Stimulated activated CD4-positive, alpha-beta T cell treated with anti-CD3 and anti-CD28 coated beads, Interleukin-12 subunit alpha, Interleukin-12 subunit beta, amount 100 ng/mL, for 48 hours (primary cell): ENCODE results near the gene HTRA3.

Experiments used
- DNase-seq, 3 donors: peaks; one replicate each; pipeline ENCODE4 v3.0.0-alpha.2; 2020; ENCODE audit warnings: low read depth in 2 of 3, low spot score in 1 of 3

Gene HTRA3

DNA sequence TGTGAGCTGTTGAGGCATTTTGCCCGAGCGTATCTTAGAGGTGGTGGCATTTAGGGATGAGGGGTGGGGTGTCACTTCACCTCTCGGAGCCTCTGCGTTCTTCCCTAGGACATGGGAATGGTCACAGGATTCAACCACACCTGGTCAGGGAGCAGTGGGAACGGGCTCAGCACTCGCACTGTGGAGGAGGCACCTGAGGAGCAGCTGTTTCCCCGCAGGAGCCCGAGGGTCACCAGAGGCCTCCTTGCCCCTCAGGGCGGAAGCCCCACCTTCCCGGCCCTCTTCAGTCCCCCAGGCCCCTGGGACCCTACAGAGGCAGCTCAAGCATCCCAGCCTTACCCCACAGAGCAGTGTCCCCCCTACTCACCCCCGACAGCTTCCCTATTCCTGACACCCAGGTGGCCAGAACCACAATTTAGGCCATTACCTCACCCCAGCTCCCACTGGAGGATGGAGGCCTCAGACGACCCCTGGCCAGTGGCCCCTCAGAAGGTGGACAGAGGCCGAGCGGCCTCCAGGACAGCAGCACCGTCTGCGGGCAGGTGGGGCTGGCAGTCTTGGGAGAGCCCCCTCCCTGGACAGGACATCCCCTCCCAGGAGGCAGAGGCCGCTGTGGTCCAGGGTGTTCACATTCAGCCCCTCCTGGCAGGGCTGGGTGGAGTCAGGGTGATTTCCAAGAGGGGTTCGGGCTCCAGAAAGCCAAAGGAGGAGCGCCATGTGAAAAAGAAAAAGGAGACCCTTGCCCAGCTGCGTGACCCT is 4.2 kb upstream of the HTRA3 start:
- no peak for DNase-seq

DNA sequence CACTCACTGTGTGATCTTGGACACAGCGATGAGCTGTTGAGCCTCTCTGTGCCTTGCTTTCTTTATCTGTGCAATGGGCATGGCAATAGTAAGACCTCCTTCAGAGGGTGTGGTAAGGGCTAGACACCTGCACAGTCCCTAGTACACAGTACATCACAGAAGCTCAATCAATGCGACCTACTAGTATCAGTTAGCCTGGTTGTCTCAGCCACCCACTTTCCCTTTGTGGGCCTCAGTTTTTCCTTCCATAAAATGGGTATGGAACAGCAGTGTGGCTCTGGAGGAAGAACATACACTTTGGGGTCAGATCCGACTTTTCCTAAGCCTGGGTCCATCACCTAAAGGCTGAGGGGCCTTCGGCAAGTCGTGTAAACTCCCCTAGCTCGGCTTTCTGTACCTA is 3.5 kb upstream of the HTRA3 start:
- DNase-seq: no peak

DNA sequence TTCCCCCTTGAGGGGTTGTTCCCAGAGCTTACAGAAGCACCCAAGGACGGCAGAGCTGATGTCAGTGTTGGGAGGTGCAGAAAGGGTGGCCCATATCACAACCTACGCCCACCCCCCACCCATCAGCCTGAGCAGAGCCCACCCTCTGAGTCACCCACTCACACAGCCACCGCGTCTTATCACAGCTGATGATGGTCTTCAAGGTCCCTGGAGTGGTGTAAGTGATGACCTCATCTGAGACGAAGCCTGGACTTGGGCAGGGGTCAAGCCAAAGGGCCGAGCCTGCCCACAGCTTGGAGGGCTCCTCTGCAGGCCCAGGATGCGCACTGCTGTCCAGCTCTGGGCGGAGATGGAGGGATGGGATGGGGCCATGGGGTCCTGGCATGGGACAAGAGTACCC is 3.0 kb upstream of the HTRA3 start:
- DNase-seq: no peak

DNA sequence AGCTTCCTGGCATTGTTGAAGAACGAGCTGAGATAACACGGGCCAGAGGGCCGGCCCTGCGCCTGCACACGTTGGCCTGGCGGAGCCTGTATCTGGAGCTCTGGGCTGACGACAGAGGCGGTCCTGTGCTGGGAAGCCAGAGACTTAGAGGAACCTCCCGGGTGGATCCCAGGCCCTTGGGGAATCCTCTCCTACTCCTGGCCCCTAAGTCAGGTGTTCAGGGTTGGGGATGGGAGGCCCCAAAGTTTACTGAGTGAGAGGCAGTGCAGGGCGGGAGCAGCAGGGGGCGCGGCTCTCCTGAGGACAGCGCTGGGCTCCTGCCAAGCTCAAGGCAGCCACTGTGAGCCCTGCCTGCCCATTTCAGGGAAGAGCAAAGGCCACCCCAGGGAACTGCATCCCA is 2.5 kb upstream of the HTRA3 start:
- peak; percentile 4 to 26 (median 12) for DNase-seq

DNA sequence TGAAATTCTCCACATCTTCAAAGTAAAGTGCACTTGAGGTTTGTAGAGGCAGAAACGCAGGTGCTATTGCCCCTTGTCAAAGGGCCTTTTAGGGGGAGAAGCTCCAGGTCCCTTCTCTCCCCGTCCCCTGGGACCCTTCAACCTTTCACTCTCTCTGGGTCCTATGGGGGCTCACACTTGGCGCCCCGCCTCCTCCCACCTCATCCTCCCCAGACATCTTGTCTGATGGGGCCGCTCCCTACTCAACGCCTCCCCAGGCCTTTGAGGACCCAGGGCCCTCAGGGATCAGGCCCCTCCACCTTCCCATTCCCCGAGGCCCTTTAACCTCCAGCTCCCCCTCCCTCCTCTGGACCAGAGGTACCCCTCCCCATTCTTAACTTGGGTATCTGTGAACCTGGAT is 1.3 kb upstream of the HTRA3 start:
- DNase-seq: no peak

DNA sequence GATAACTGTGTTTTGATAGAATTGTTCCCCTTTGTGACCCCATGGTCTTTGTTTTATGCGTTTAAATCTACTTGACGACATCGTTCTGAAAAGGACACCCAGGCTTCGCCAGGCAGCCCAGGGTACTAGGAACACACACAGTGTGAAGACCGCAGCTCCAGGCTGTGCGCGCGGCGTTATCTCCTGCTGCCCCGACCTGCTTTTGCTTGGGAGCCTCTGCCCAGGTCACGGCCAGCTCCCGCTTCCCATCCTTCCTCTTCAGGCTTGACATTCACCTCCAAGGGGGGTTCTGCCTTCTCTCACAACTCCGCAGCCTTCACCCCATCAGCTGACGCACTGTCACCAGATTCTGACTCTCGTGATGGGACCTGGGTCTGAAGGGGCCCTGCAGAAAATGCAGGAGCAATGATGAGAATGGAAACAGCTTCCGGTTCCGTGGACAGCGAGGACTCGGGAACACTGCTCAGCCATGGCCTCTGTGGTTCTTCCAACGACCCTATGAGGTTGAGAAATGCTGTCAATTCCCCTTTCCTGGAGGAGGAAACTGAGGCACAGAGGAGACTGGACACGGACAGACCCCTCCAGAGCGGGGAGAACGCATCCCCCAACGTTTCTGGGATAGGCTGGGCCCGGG is 536 bp upstream of the HTRA3 start:
- DNase-seq: no peak

DNA sequence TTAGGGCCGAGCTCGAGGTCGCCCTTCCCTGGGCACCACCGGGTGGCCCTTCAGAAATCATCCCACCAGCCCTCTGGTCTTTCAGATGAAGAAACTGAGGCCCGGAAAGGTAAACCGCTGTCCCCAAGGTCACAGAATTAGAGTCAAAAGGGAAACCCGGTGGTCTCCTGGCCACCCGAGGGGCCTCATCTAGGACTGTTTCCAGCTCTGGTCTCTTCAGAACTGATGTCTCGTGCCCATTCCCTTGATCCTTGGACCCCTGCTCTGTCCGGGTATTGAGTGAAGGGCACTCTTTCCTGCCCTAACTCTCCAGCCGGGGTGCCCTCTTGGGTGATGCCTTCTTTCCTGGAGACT is 841 bp downstream of the HTRA3 start:
- no peak for DNase-seq

DNA sequence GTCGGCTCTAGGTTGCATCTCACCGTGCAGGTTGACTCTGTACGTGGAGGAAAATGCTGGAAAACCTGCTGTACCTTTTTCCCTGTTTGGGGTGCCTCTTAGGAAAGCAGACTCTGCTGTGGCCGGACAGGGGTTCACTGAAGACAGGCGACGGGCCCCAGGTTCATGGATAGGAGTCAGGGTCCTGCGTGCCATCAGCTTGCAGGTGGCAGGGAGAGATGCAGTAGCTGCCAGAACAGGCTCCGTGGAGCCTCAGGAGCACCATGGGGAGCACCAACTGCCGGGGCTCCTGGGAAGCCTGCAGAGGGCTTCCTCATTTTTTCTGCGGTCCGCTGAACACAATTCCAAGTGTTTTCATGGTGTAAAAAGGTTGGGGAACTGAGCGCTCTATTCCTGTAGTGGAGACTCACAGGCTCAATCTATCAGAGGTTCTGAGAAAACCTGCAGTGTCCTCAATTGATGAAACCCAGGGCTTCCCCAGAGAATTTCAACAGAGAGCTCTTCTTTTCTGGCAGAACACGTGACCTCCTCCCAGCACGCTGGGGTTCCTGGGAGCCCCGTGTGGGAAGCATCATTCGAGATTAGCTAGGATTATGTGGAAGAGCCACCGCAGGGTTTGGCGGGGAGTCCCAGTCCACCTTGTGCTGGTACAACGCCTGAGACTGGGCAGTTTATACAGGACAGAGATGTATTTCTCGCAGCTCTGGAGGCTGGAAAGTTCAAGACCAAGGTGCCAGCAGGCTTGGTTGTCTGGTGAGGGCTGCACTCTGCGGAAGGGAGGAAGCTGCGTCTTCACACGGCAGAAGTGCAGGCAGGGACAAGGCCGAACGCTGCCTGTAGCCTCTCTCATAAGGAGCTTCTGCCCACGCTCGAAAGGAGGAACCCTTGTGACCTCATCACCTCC is 1.6 kb downstream of the HTRA3 start:
- no peak for DNase-seq

DNA sequence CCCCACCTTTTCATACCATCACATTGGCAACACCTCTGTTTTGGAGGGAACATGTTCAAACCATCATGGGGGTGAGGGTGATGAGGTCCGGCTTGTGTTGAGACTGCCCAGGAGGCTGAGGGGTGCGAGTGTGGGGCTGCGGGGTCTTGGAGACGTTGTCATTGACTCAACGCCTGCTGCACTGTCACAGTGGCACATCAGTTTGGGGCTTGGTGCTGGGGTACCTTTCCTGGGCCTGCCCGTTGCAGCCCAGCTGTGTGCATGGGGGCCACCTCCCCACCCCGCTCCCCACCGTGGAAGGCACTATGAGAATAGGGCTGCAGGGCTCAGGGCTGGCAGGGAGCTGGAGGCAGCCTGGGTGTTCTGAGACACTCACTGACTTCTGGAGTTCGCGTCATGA is 2.3 kb downstream of the HTRA3 start:
- no peak for DNase-seq

DNA sequence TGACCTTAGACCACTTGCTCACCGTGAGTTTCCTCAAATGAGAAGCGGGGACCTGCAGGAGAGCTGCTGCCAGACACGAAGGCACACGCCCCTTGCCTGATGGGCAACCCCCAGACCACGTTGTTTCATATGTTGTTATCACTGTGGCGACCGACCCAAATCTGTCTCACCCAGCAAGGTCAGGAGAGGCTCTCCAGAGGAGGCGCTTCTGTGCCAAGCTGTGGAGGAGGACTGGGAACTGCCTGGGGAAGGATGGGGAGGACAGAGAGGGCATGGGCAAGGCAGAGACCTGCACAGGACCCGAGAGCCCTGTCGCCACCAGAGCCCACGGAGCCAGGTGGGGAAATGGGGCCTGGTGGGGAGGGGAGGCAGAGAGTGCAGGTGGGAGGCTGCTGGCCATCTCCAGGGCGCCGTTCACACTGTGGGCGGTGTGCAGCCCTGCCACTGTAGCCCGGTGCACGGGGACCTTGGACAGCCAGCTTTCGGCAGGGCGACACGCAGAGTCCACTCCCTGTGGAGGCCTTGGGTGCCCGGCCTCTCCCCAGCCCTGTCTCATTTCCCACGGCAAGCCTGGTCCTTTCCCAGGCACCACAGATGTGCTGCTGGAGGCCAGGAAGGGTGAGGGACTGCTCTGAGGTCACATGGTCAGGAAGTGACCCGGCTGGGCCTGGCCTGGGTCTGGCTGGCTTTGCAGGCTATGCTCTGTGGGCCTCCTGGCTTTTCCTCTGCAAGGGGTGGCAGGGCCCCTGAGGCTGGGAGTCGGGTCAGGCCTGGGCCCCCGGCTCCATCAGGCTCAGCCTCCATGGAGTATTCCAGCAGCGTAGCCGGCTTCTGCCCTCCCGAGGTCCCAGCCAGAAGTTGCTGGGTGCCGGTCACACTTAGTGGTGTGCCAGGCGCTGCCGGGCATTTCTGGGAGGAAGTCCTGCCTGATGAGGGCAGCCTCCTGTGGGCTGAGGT is 3.2 kb downstream of the HTRA3 start:
- no peak for DNase-seq

DNA sequence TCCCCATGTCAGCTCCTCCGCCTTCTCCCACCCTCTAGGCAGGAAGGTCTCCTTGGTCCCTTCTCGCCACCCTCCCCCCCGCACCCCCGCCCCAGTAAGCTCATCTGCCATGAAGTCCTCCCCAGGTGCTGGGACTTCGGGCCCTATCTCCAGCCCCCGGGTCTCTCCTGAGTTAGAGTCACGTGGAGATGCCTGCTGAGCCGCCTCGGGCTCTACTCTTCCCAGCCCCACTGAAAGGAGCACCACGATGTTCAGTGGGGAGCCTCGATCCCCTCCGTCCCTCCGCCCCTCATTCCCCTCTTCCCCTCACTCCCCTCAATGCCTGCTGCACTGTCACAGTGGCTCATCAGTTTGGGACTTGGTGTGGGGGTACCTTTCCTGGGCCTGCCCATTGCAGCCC is 3.9 kb downstream of the HTRA3 start:
- DNase-seq: no peak

DNA sequence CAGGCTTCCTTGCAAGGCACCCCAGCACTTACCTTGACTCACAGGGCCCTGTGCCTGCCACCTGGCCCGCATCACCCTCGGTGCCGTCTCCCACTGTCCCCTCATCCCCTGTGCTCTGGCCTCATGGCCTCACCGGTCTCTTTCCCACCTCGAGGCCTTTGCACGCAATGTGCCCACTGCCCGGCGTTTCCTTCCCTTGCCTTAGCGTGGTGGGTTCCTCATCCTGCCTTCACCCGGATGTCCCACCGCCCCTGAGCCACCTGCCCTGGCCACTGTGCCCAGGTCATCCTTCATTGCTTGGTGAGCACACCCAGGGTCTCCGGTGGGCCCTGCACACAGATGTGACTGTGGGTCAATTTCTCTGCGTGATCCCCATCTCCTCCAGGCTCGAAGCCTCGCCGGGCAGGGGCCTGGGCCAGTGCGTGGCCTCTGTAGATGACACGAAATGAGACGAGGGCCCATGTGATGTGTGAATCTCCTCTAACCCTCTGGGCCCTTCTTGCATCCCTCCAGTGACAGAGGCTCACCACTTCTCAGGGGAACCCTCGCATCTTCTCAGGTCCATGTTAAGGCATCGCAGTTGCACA is 4.6 kb downstream of the HTRA3 start:
- DNase-seq: no peak

DNA sequence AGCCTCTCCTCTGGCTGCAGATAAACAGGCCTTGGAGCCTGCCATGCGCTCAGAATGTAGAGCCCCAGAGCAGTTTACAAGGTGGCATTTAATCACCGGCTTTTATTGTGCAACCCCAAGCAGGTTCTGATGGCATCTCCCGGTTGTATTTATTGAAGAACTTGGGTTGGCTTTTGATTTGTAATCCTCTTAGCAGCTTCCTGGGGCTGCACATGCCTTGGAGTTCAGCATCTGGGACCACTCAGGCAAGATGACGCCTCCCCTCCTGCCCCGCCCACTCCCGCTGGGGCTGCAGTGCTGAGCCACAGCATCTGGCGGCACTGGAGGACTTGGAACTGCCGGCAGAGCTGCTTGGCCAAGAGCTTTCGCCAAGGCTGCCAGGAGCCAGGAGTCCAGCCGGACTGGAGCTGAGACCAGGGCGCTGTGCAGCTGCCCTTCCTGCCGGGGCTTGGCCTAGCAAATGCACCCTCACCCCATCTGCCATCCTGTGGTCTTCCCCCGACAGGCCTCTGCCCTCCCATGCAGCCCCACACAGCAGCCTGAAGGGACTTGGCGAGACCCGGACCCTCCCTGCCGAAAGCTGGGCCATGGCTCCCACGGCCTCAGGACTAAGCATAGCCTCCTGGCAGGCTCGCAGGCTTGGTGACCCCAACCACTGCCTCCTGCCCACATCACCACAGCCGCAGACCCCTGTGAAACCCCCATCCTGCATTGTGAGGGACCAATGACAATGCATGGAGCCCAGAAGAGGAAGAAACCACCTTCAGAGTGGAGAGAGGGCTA is 5.4 kb downstream of the HTRA3 start:
- no peak for DNase-seq

DNA sequence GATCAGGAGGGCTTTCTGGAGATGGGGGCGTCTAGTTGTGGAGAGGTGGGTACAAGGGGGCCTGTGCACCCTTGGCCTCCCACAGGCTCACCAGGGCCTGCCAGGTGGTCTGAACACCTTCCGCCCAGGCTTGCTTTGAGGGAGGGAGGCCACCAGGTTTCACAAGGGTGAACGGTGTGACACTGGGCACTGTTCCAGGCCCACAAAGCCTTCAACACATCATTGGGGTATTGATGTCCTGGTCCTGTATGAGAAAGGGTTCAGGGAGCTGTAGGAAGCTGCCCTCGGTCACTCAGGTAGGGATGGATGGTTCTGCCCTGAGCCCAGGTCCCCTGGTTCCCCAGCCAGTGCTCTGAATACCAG is 6.0 kb downstream of the HTRA3 start:
- DNase-seq: no peak

DNA sequence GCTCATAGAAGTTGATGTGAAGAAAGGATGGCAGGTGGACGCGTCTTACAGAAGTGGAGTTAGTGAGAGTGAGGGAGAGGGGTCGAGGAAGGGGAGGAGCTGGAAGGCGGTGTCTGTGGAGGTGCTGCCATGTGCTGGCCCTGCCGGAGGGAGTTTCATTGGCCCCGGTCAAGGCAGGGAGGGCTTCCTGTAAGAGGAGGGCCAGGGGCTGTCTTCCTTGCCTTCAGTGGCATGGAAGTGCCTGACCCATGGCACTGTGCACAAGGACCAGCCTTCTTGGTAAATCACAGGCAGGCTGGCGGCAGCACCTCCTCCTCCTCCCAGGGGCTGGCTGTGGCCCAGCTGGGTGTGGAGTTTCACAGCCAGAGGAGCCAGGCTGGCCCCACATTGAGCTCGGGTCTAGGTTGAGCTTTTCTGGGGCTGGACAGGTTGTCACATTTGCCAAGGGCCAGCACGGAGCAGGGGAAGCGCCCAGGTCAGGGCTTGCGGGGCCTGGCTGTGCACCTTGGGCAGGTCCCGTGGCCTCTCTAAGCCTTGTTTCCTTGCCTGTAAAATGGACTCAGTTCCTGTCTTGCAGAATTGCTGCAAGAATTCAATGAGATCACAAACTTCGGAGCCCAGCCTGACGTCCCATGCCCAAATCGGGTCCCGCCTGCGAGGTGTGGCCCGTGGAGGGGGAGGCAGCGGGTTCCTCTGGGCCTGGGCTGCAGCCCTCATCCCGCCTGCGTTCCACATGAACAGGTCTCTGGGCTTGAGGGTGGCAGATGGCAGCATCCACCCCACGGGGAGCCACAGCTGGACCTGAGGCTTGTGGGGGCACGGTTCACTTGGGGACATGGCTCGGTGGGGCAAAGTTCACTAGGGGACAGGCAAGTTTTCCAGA is 7.0 kb downstream of the HTRA3 start:
- no peak for DNase-seq

DNA sequence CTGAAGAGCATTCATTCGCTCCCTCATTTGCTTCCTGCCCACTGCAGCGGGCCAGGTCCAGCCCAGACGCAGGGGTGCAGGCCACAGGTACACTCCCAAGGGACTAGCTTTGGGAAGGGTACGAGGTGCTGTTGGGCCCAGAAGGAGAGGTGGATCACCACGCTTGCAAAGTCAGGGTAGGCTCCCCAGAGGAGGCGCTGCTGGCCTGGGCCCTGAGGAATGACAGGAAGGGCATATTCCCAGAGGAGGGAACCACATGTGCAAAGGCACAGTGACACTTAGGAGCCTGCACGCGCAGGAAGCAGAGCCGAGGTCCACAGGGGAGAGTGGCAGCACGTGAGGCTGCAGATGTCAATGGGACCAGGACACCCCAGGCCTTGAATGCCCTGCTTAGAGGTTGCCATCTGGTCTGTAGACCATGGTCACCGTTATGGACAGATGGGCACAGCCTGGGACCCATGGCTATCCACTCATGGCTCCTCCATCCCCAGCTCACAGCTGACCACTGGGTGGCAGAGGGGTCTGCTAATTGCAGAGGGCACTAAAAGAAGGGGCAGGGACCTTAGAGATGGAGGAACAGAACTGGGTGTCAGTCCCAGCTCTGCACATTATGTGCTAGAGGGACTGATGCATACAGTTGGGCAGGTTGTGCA is 7.9 kb downstream of the HTRA3 start:
- no peak for DNase-seq

DNA sequence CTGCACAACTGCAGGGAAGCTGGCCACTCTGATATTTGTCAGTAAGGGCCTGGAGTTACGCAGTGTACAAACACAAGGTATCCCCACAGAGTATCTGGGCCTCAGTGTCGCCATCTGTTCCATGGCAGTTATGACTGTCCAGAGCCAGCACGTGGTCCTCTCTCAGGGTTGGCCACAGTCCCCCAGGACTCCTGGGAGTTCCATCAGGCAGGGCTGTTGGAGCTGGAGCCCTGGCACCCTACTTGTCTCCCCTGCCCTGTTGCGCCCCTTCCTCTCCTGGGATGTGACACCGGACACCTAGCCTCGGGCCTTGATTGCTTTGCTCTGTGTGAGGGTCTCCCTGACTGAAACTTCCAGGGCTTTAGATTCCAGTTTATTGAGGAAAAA is 8.4 kb downstream of the HTRA3 start:
- DNase-seq: no peak
